Measurements from ENCODE around the gene FBXO27. TPM values are rescaled to one million over a fixed set of nuclear protein-coding genes. Genes with fewer than 3 reads are reported as not detected.

The FBXO27 gene
- total RNA-seq, 4 donors from 2014 or later, result 1.2 to 12.4 (median 3.6) TPM

- TF ChIP-seq CTCF (IDR thresholded peaks at IDR 0.05) (no peak), POLR2A (IDR thresholded peaks at IDR 0.05) (no peak)
- peaks cover 0 to 9% (median 0%) of the 10 kb centered on the region in 4 donors for H3K4me1 ChIP-seq
- H3K27me3 ChIP-seq, result peaks cover 0 to 10% of the 10 kb centered on the region in 2 donors
- no peak for DNase-seq
- H3K9me3 ChIP-seq, result peaks cover 0 to 6% (median 0%) of the 10 kb centered on the region in 4 donors
- H3K36me3 ChIP-seq, result no peaks in the 10 kb centered on the region
- no peak overlapping the region for H3K27ac ChIP-seq
- no peak overlapping the region for H3K4me3 ChIP-seq
These were observed 54.7 kb downstream of the FBXO27 start for GRCh38 chr19:38977445-38978325.

DNA sequence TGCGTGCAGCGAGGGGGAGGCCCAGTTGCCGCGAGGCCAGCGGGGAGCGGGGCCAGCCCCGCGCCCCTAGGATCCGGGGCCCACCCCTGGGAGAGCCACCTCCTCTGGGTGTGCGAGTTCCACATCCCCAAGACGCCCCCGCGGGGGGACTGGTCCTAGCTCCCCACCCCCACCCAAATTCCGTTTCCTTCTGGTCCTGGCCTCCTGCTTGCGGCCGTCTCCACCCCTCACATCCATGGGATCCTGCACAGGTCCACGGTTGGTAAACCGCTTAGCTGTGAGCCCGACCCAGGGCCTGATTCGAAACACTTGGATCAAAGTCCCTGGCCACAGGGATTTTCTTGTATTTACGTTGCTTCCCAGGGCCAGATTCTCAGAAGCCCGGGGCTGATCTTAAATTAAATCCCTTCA lies 56.5 kb downstream of the FBXO27 start:
- TF ChIP-seq POLR2A (IDR thresholded peaks at IDR 0.05) (no peak), CTCF (IDR thresholded peaks at IDR 0.05) (no peak)
- DNase-seq, result no peak
- Histone ChIP-seq H3K9me3 (peaks cover 0 to 6% (median 0%) of the 10 kb centered on the region in 4 donors), H3K27ac (peak overlapping the region; percentile 53 to 77 (median 74)), H3K4me3 (peak overlapping the region; percentile 35 to 55 (median 45)), H3K4me1 (peaks cover 0 to 9% (median 0%) of the 10 kb centered on the region in 4 donors), H3K27me3 (peaks cover 0 to 10% of the 10 kb centered on the region in 2 donors), H3K36me3 (no peaks in the 10 kb centered on the region)

GRCh38 chr19:38975214-38975860 lies 57.0 kb downstream of the FBXO27 start, which contains the start of gene FBXO17:
Gene FBXO17 (minus strand): TSS chr19:38975742. CDS start chr19:38950319, 25,423 bp downstream.
- peak within 1 kb of the TSS; percentile 53 to 77 (median 74) for H3K27ac ChIP-seq
- peak within 1 kb of the TSS; percentile 35 to 55 (median 45) for H3K4me3 ChIP-seq
- peaks cover 0 to 2% (median 0%) of the 10 kb centered on the region in 4 donors for H3K9me3 ChIP-seq
- peaks cover 0 to 9% (median 0%) of the 10 kb centered on the region in 4 donors for H3K4me1 ChIP-seq
- no peaks in the 10 kb centered on the region for H3K36me3 ChIP-seq
- peaks cover 0 to 10% of the 10 kb centered on the region in 2 donors for H3K27me3 ChIP-seq
- peak in 1 of 3 donors; percentile 53 for DNase-seq
- TF ChIP-seq CTCF (IDR thresholded peaks at IDR 0.05), result no peak
- no peak for TF ChIP-seq POLR2A (IDR thresholded peaks at IDR 0.05)

GRCh38 chr19:38974624-38975213 lies 57.6 kb downstream of the FBXO27 start:
- Histone ChIP-seq H3K9me3 (no peaks in the 10 kb centered on the region), H3K27me3 (peaks cover 0 to 10% of the 10 kb centered on the region in 2 donors), H3K27ac (peak overlapping the region; percentile 53 to 77 (median 74)), H3K4me3 (peak overlapping the region; percentile 35 to 55 (median 45)), H3K4me1 (peaks cover 0 to 9% (median 0%) of the 10 kb centered on the region in 4 donors), H3K36me3 (no peaks in the 10 kb centered on the region)
- no peak for DNase-seq
- TF ChIP-seq POLR2A (IDR thresholded peaks at IDR 0.05), result no peak
- TF ChIP-seq CTCF (IDR thresholded peaks at IDR 0.05), result no peak

Other genes with a start within 250 kb of the FBXO27 start
- gene LGALS7B, start 243.3 kb downstream of the FBXO27 start, total RNA-seq, result not detected
- gene LGALS4, start 219.6 kb downstream of the FBXO27 start, total RNA-seq, result 1,000 to 10,000 TPM; 1,215 to 4,170 (median 2,579) TPM
- 100 to 1,000 TPM; 138 to 276 (median 156) TPM for gene ECH1, start 200.8 kb downstream of the FBXO27 start, total RNA-seq
- gene HNRNPL, start 182.6 kb downstream of the FBXO27 start, total RNA-seq, result 100 to 1,000 TPM; 149 to 229 (median 186) TPM
- gene RINL, start 154.3 kb downstream of the FBXO27 start, total RNA-seq, result 10 to 100 TPM in 1 of 4 donors, 1 to 10 TPM in 3; 4.6 to 22.3 (median 7.2) TPM
- 10 to 100 TPM; 40.4 to 90.9 (median 78.6) TPM for gene SIRT2, start 132.9 kb downstream of the FBXO27 start, total RNA-seq
- 10 to 100 TPM; 12.4 to 27.7 (median 22.8) TPM for gene NFKBIB, start 132.6 kb downstream of the FBXO27 start, total RNA-seq
- gene CCER2, start 120.4 kb downstream of the FBXO27 start, total RNA-seq, result 1 to 10 TPM in 2 of 4 donors, not detected in 2; 1.4 to 1.5 TPM
- gene SARS2, start 101.8 kb downstream of the FBXO27 start, total RNA-seq, result 100 to 1,000 TPM in 1 of 4 donors, 10 to 100 TPM in 3; 18.2 to 134 (median 38.4) TPM
- 10 to 100 TPM; 29.8 to 56.1 (median 35.6) TPM for gene MRPS12, start 101.6 kb downstream of the FBXO27 start, total RNA-seq
- gene FBXO17, start 56.8 kb downstream of the FBXO27 start, total RNA-seq, result 1 to 10 TPM; 1.4 to 5.4 (median 3.9) TPM
- not detected for gene ACP7, start 51.8 kb upstream of the FBXO27 start, total RNA-seq
- 10 to 100 TPM; 24.8 to 73.0 (median 45.7) TPM for gene PAK4, start 93.2 kb upstream of the FBXO27 start, total RNA-seq
- 1 to 10 TPM in 1 of 4 donors, not detected in 3; 1.1 TPM for gene NCCRP1, start 164.4 kb upstream of the FBXO27 start, total RNA-seq
- not detected for gene SYCN, start 171.7 kb upstream of the FBXO27 start, total RNA-seq
- not detected for gene IFNL3, start 212.5 kb upstream of the FBXO27 start, total RNA-seq
- not detected for gene IFNL4, start 216.3 kb upstream of the FBXO27 start, total RNA-seq
- not detected for gene IFNL2, start 235.8 kb upstream of the FBXO27 start, total RNA-seq

Measured in Peyer's patch (tissue), 4 donors.